T-helper 2 cell (primary cell): ENCODE measurements around the gene PTGS1.
"Not testable (repeated sequence)": the region's sequence is repeated elsewhere in the genome, so short reads cannot be mapped to it uniquely, and the experiment has no call there.

Experiments
- DNase-seq, 5 experiments: peaks; one replicate each; pipeline versions ENCODE4 v3.0.0 to v3.0.0-alpha.2; 2012 to 2022

The PTGS1 gene

GRCh38 chr9:122347348-122348287 lies 23.2 kb upstream of the PTGS1 start:
- DNase-seq, result peak in 1 of 5 experiments; percentile 20

GRCh38 chr9:122348288-122348777 lies 22.5 kb upstream of the PTGS1 start:
- DNase-seq, result no peak

- DNase-seq, result no peak
Observed at GRCh38 chr9:122348791-122349190, 22.0 kb upstream of the PTGS1 start.

GRCh38 chr9:122349201-122349600 lies 21.6 kb upstream of the PTGS1 start:
- no peak for DNase-seq

- peak; percentile 34 to 66 (median 59) for DNase-seq
Observed at GRCh38 chr9:122350577-122351355, 20.1 kb upstream of the PTGS1 start.

GRCh38 chr9:122354536-122355199 lies 16.2 kb upstream of the PTGS1 start:
- no peak for DNase-seq

- no peak for DNase-seq
Observed at GRCh38 chr9:122355336-122355875, 15.4 kb upstream of the PTGS1 start.

- DNase-seq, result no peak
Observed at GRCh38 chr9:122356627-122357026, 14.2 kb upstream of the PTGS1 start.

GRCh38 chr9:122360891-122361290 lies 9.9 kb upstream of the PTGS1 start:
- no peak for DNase-seq

GRCh38 chr9:122363131-122363530 lies 7.7 kb upstream of the PTGS1 start:
- not testable (repeated sequence) for DNase-seq

- DNase-seq, result no peak
Observed at GRCh38 chr9:122364117-122364782, 6.6 kb upstream of the PTGS1 start.

GRCh38 chr9:122364783-122365150 lies 6.1 kb upstream of the PTGS1 start:
- no peak for DNase-seq

GRCh38 chr9:122366074-122366660 lies 4.7 kb upstream of the PTGS1 start:
- DNase-seq, result no peak

GRCh38 chr9:122367065-122367464 lies 3.8 kb upstream of the PTGS1 start:
- no peak for DNase-seq

- DNase-seq, result no peak
Observed at GRCh38 chr9:122367774-122368460, 2.9 kb upstream of the PTGS1 start.

- DNase-seq, result no peak
Observed at GRCh38 chr9:122368642-122369041, 2.2 kb upstream of the PTGS1 start.

- no peak for DNase-seq
Observed at GRCh38 chr9:122370303-122370702, 521 bp upstream of the PTGS1 start.

- DNase-seq, result no peak
Observed at GRCh38 chr9:122371846-122372245, 1.0 kb downstream of the PTGS1 start.

GRCh38 chr9:122372856-122373845 lies 2.3 kb downstream of the PTGS1 start:
- DNase-seq, result no peak

- no peak for DNase-seq
Observed at GRCh38 chr9:122374885-122375420, 4.1 kb downstream of the PTGS1 start.
